PC-9 (cell line): ENCODE data around the gene CCDC201.
"Not testable (repeated sequence)": the region's sequence is repeated elsewhere in the genome, so short reads cannot be mapped to it uniquely, and the experiment has no call there.

Source experiments
- EZH2 ChIP-seq: fragments of 200-600 bp; sonication (generic); IDR thresholded peaks from 2 replicates; pipeline ENCODE4 v1.8.0; 2017; ENCODE audit warnings: antibody characterized with exemption, low read depth
- TF ChIP-seq, protein P1 (sequence below): fragments of 200-600 bp; sonication (generic); conservative IDR thresholded peaks from 2 replicates; pipeline ENCODE4 v1.6.1; 2017; ENCODE audit warnings: mixed run types, antibody characterized with exemption, mild to moderate bottlenecking, moderate library complexity

DNA sequence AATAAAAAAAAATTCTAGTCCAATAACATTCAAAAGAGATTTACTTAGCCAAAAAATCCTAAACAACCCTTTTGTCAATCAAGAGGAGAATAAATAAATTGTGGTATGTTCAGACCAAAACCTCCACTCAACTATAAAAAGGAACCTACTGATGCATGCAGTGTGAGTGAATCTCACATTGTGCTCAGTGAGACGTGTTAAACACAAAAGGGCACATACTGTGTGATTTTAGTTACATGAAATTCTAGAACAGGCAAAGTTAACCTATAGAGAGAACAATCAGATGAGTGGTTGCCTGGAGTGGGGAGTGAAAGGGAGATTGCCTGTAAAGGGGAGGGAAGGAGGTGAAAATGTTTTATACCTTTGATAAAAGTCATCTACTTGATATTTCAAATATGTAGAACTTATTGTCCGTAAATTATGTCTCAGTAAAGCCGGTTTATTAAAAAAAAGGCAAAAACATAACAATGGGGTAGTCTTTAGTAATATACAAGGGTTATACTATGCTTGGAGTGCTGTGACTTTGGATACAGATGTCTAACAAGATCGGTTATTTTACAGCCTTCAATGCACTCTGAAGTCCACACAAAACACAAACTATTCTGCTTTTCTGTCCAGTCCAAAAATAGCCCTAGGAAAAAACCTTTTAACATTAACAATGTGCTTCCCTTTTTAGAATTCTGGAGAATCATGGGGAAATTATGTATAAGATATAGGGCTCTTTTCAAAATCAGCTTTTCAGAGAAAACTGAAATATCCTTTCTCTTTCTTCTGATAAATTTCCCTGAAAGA is 30.8 kb downstream of the CCDC201 start:
- TF ChIP-seq, protein P1, sequence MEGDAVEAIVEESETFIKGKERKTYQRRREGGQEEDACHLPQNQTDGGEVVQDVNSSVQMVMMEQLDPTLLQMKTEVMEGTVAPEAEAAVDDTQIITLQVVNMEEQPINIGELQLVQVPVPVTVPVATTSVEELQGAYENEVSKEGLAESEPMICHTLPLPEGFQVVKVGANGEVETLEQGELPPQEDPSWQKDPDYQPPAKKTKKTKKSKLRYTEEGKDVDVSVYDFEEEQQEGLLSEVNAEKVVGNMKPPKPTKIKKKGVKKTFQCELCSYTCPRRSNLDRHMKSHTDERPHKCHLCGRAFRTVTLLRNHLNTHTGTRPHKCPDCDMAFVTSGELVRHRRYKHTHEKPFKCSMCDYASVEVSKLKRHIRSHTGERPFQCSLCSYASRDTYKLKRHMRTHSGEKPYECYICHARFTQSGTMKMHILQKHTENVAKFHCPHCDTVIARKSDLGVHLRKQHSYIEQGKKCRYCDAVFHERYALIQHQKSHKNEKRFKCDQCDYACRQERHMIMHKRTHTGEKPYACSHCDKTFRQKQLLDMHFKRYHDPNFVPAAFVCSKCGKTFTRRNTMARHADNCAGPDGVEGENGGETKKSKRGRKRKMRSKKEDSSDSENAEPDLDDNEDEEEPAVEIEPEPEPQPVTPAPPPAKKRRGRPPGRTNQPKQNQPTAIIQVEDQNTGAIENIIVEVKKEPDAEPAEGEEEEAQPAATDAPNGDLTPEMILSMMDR: not testable (repeated sequence)
- not testable (repeated sequence) for TF ChIP-seq EZH2
